ENCODE data around the gene HACL1. TPM values are rescaled to one million over a fixed set of nuclear protein-coding genes. Genes with fewer than 3 reads are reported as not detected.

HACL1 gene
- total RNA-seq, 1 donor from 2014 or later: 18.3 TPM

- peak; percentile 96 for DNase-seq (ENCODE audit: low spot score)
These were observed 74.3 kb downstream of the HACL1 start for GRCh38 chr3:15527031-15527459.

- DNase-seq (ENCODE audit: low spot score): no peak
These were observed 75.6 kb downstream of the HACL1 start for GRCh38 chr3:15525790-15526189.

GRCh38 chr3:15523660-15524417, 77.5 kb downstream of the HACL1 start:
- no peak for DNase-seq (ENCODE audit: low spot score)

- DNase-seq (ENCODE audit: low spot score): no peak
These were observed 79.4 kb downstream of the HACL1 start for GRCh38 chr3:15522016-15522415.

- peak; percentile 54 for DNase-seq (ENCODE audit: low spot score)
These were observed 79.8 kb downstream of the HACL1 start, which contains the start of gene COLQ for GRCh38 chr3:15521573-15521965. Gene COLQ (minus strand): TSS chr3:15521706. CDS start chr3:15521625, 81 bp downstream.

GRCh38 chr3:15520804-15521572, 80.4 kb downstream of the HACL1 start:
- DNase-seq (ENCODE audit: low spot score): no peak

- DNase-seq (ENCODE audit: low spot score): no peak
These were observed 81.2 kb downstream of the HACL1 start for GRCh38 chr3:15520185-15520584.

- no peak for DNase-seq (ENCODE audit: low spot score)
These were observed 82.3 kb downstream of the HACL1 start for GRCh38 chr3:15519096-15519495.

GRCh38 chr3:15514663-15515340, 86.6 kb downstream of the HACL1 start:
- DNase-seq (ENCODE audit: low spot score): no peak

GRCh38 chr3:15513810-15514662, 87.3 kb downstream of the HACL1 start:
- no peak for DNase-seq (ENCODE audit: low spot score)

- no peak for DNase-seq (ENCODE audit: low spot score)
These were observed 88.3 kb downstream of the HACL1 start for GRCh38 chr3:15513116-15513515.

- DNase-seq (ENCODE audit: low spot score): peak; percentile 92
These were observed 89.2 kb downstream of the HACL1 start for GRCh38 chr3:15512166-15512565.

GRCh38 chr3:15511156-15511555, 90.2 kb downstream of the HACL1 start:
- no peak for DNase-seq (ENCODE audit: low spot score)

Other genes with a start within 250 kb of the HACL1 start
- 40.9 TPM for gene METTL6, start 174.0 kb downstream of the HACL1 start, total RNA-seq (ENCODE audit: insufficient read depth, low replicate concordance)
- gene EAF1, start 174.0 kb downstream of the HACL1 start, total RNA-seq (ENCODE audit: insufficient read depth, low replicate concordance): 9.4 TPM
- gene COLQ, start 79.9 kb downstream of the HACL1 start, total RNA-seq (ENCODE audit: insufficient read depth, low replicate concordance): 0.72 TPM
- 29.9 TPM for gene BTD, start 176 bp upstream of the HACL1 start, total RNA-seq (ENCODE audit: insufficient read depth, low replicate concordance)
- 64.3 TPM for gene ANKRD28, start 196.4 kb upstream of the HACL1 start, total RNA-seq (ENCODE audit: insufficient read depth, low replicate concordance)